Measurements from ENCODE around the gene KLRC4. TPM values are rescaled to one million over a fixed set of nuclear protein-coding genes. Genes with fewer than 3 reads are reported as not detected.

The KLRC4 gene
- total RNA-seq, 4 donors from 2014 or later, result 1.4 to 2.2 TPM; not detected in 2

DNA sequence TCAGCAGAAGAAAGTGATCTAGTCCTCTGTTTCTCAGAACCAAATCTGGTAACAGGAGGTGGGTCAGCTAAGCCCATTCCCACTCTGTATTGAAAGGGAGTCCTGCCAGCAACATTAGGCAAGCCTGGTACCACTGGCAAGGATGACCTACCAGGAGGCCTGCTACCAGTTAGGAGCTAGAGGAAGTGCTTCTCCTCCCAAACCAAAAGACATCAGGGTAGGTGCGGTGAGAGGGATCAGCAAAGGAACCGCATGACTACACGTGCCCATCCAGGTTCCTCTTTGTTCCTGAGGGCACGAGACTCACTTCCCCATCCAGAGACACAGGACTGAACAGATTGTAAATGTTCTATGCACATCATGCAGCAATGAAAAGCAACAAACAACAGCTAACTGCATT lies 2.8 kb downstream of the KLRC4 start:
- no peak for DNase-seq
- Histone ChIP-seq H3K4me3 (no peak overlapping the region), H3K36me3 (no peaks in the 10 kb centered on the region), H3K4me1 (no peaks in the 10 kb centered on the region), H3K27me3 (no peaks in the 10 kb centered on the region), H3K27ac (no peak overlapping the region), H3K9me3 (no peaks in the 10 kb centered on the region)
- intact Hi-C loops (cut with DNase I; ENCODE audit: low total_unique reads), result no loop called here
- 70% methylated on average over 4 of the region's 4 CpGs; no CpG with 5 or more reads in 1 of the 2 donors for WGBS, 2 donors (ENCODE audit: low coverage in 1 of 2)
- in situ Hi-C loops (cut with MboI; ENCODE audit: low pct_ligation_motif_present in 1 of 4, low pct_unique_long_range_greater_than_20kb in 1 of 4, low sequenced_read_pairs in 3 of 4), result no loop called here
- TF ChIP-seq EP300 (IDR thresholded peaks at IDR 0.05; ENCODE audit: low read depth), result no peak
- no peak for TF ChIP-seq POLR2AphosphoS5 (IDR thresholded peaks at IDR 0.05)
- TF ChIP-seq, protein P1, sequence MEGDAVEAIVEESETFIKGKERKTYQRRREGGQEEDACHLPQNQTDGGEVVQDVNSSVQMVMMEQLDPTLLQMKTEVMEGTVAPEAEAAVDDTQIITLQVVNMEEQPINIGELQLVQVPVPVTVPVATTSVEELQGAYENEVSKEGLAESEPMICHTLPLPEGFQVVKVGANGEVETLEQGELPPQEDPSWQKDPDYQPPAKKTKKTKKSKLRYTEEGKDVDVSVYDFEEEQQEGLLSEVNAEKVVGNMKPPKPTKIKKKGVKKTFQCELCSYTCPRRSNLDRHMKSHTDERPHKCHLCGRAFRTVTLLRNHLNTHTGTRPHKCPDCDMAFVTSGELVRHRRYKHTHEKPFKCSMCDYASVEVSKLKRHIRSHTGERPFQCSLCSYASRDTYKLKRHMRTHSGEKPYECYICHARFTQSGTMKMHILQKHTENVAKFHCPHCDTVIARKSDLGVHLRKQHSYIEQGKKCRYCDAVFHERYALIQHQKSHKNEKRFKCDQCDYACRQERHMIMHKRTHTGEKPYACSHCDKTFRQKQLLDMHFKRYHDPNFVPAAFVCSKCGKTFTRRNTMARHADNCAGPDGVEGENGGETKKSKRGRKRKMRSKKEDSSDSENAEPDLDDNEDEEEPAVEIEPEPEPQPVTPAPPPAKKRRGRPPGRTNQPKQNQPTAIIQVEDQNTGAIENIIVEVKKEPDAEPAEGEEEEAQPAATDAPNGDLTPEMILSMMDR (IDR thresholded peaks at IDR 0.05), result no peak
- TF ChIP-seq POLR2A (IDR thresholded peaks at IDR 0.05), result no peak

DNA sequence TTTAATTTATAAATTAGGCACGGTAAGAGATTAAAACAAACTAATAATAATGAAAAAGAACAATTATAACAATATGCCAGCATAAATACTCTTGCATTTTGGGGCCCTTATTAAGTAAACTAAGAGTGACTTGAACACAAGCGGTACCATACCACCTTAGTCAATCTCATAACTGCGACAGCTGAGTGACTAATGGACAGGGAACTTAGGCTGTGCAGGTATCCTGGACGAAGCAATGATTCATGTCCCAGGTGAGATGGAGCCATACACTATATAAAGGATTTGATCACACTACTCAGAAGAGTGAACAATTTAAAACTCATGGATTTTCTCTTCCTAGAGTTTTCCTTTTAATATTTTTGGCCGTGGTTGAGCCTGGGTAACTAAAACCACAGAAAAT lies 4.3 kb downstream of the KLRC4 start:
- no peak overlapping the region for H3K27ac ChIP-seq
- no peaks in the 10 kb centered on the region for H3K4me1 ChIP-seq
- intact Hi-C loops (cut with DNase I; ENCODE audit: low total_unique reads), result no loop called here
- H3K9me3 ChIP-seq, result no peaks in the 10 kb centered on the region
- no peaks in the 10 kb centered on the region for H3K36me3 ChIP-seq
- no peak for DNase-seq
- 89 to 98% methylated on average over 4 to 5 of the region's 5 CpGs for WGBS, 2 donors (ENCODE audit: low coverage in 1 of 2)
- in situ Hi-C loops (cut with MboI; ENCODE audit: low pct_ligation_motif_present in 1 of 4, low pct_unique_long_range_greater_than_20kb in 1 of 4, low sequenced_read_pairs in 3 of 4), result no loop called here
- TF ChIP-seq POLR2AphosphoS5 (IDR thresholded peaks at IDR 0.05) (no peak), POLR2A (IDR thresholded peaks at IDR 0.05) (no peak)
- TF ChIP-seq, protein P1 (IDR thresholded peaks at IDR 0.05), result no peak
- H3K4me3 ChIP-seq, result no peak overlapping the region
- H3K27me3 ChIP-seq, result no peaks in the 10 kb centered on the region

DNA sequence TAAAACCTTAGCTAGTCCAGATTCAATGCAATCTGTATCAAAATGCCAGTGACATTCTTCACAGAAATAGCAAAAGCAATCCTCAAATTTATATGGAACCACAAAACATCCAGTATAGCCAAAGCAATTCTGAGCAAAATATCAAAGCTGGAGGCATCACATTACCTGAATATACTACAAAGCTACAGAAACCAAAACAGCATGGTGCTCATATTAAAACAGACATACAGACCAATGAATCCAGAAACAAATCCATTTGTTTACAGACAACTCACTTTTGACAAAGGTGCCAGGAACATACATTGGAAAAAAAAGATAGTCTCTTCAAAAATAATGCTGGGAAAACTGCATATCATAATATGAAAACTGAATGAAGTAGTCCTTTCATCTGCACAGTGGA lies 4.8 kb downstream of the KLRC4 start:
- H3K4me3 ChIP-seq, result no peak overlapping the region
- no peaks in the 10 kb centered on the region for H3K4me1 ChIP-seq
- no peaks in the 10 kb centered on the region for H3K27me3 ChIP-seq
- TF ChIP-seq POLR2AphosphoS5 (IDR thresholded peaks at IDR 0.05) (no peak), POLR2A (IDR thresholded peaks at IDR 0.05) (no peak), EP300 (IDR thresholded peaks at IDR 0.05; ENCODE audit: low read depth) (no peak)
- TF ChIP-seq, protein P1 (IDR thresholded peaks at IDR 0.05), result no peak
- no peaks in the 10 kb centered on the region for H3K9me3 ChIP-seq
- no peaks in the 10 kb centered on the region for H3K36me3 ChIP-seq
- no peak overlapping the region for H3K27ac ChIP-seq
- in situ Hi-C loops (cut with MboI; ENCODE audit: low pct_ligation_motif_present in 1 of 4, low pct_unique_long_range_greater_than_20kb in 1 of 4, low sequenced_read_pairs in 3 of 4) (no loop called here), intact Hi-C loops (cut with DNase I; ENCODE audit: low total_unique reads) (no loop called here)
- no peak for DNase-seq

DNA sequence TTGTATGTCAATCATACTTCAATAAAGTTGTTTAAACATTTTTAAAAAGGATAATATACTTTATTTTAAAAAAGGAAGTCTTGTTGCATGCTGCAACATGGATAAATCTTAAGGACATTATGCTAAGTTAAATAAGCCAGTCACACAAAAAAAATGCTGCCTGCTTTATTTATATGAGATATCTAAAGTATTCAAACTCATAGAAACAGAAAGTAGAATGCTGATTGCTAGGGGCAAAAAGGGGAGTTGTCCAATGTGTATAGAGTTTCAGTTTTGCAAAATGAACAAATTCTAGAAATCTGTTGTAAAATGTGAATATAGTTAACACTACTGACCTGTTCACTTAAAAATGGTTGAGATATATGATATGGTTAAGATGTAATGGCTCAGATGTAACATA lies 8.7 kb downstream of the KLRC4 start:
- Histone ChIP-seq H3K4me1 (peaks cover 0 to 21% (median 8%) of the 10 kb centered on the region in 4 donors), H3K27ac (no peak overlapping the region), H3K9me3 (no peaks in the 10 kb centered on the region), H3K27me3 (no peaks in the 10 kb centered on the region), H3K4me3 (no peak overlapping the region), H3K36me3 (no peaks in the 10 kb centered on the region)
- intact Hi-C loops (cut with DNase I; ENCODE audit: low total_unique reads) (no loop called here), in situ Hi-C loops (cut with MboI; ENCODE audit: low pct_ligation_motif_present in 1 of 4, low pct_unique_long_range_greater_than_20kb in 1 of 4, low sequenced_read_pairs in 3 of 4) (no loop called here)
- DNase-seq, result no peak
- TF ChIP-seq, protein P1 (IDR thresholded peaks at IDR 0.05), result no peak
- TF ChIP-seq POLR2AphosphoS5 (IDR thresholded peaks at IDR 0.05) (no peak), EP300 (IDR thresholded peaks at IDR 0.05; ENCODE audit: low read depth) (no peak), POLR2A (IDR thresholded peaks at IDR 0.05) (no peak)

Data from transverse colon (tissue), 4 donors.